H1 (cell line): ENCODE results near the gene GNAS. TPM values are rescaled to one million over a fixed set of nuclear protein-coding genes. Genes with fewer than 3 reads are reported as not detected.

Experiments
- CTCF ChIA-PET: fragments of 300-600 bp; sonication (Branson Sonifier 250); formaldehyde crosslinking; loops from one replicate; lab custom pipeline; 2021; ENCODE audit not compliant: partially characterized antibody; lab: Charles Lee
- POLR2A ChIA-PET: fragments of 300-600 bp; sonication (Branson Sonifier 250); formaldehyde crosslinking; loops from one replicate; lab custom pipeline; 2021; ENCODE audit warnings: inconsistent platforms; ENCODE audit not compliant: partially characterized antibody; lab: Charles Lee
- DNase-seq, 2 experiments: peaks; one replicate each; pipeline versions ENCODE4 v3.0.0 to v3.0.0-alpha.2; 2010 to 2022; ENCODE audit warnings: low spot score in 2 of 2, low read depth in 1 of 2, mixed read lengths in 1 of 2
- FAIRE-seq: peaks from 2 replicates; lab custom pipeline; 2011; peaks lifted over from hg19 to GRCh38; lab: Jason Lieb, UNC
- H2AFZ ChIP-seq: 2 replicates; pipeline ENCODE4 v1.8.1; 2012; ENCODE audit warnings: low read length, inconsistent platforms
- H2AK5ac ChIP-seq: 2 replicates; pipeline ENCODE4 v1.6.1; 2013; ENCODE audit warnings: low read depth, low read length
- H2BK120ac ChIP-seq: replicated peaks from 2 replicates; pipeline ENCODE3; 2013; ENCODE audit warnings: low read depth, low read length, inconsistent platforms
- H2BK12ac ChIP-seq: 2 replicates; pipeline ENCODE4 v1.6.1; 2013; ENCODE audit warnings: low read depth, low read length
- H2BK15ac ChIP-seq: 2 replicates; pipeline ENCODE4 v1.6.1; 2013; ENCODE audit warnings: low read length
- H2BK20ac ChIP-seq: 2 replicates; pipeline ENCODE4 v1.6.1; 2013; ENCODE audit warnings: low read length
- H2BK5ac ChIP-seq: 2 replicates; pipeline ENCODE4 v1.6.1; 2013; ENCODE audit warnings: low read depth, low read length
- H3K14ac ChIP-seq: 2 replicates; pipeline ENCODE4 v1.6.1; 2013; ENCODE audit warnings: inconsistent platforms; ENCODE audit not compliant: insufficient read length
- H3K18ac ChIP-seq: 2 replicates; pipeline ENCODE4 v1.6.1; 2013; ENCODE audit warnings: low read length; ENCODE audit errors: extremely low read depth
- H3K23ac ChIP-seq: 2 replicates; pipeline ENCODE4 v1.6.1; 2013; ENCODE audit warnings: inconsistent platforms; ENCODE audit not compliant: insufficient read length
- H3K23me2 ChIP-seq: 2 replicates; pipeline ENCODE4 v1.6.1; 2013; ENCODE audit warnings: low read depth, low read length
- H3K27ac ChIP-seq: 2 replicates; pipeline ENCODE4 v1.6.1; 2011; ENCODE audit warnings: low read depth, low read length, inconsistent platforms
- H3K27me3 ChIP-seq, 4 experiments: replicated peaks in 1 of 4; 1 replicate in 1 of 4; 2 replicates in 3 of 4; pipeline versions ENCODE4 v1.6.1 to v1.8.1; 2011 to 2013; ENCODE audit warnings: low read length in 3 of 4, mild to moderate bottlenecking in 3 of 4, inconsistent platforms in 2 of 4, mixed read lengths in 2 of 4, moderate library complexity in 1 of 4; ENCODE audit not compliant: control insufficient read depth in 3 of 4, insufficient read depth in 3 of 4; ENCODE audit errors: extremely low read depth in 1 of 4
- H3K36me3 ChIP-seq, 4 experiments: 2 replicates each; pipeline versions ENCODE4 v1.6.1 to v1.8.1; 2011 to 2013; ENCODE audit warnings: mild to moderate bottlenecking in 4 of 4, low read length in 3 of 4, moderate library complexity in 2 of 4, control low read depth in 1 of 4, inconsistent platforms in 1 of 4; ENCODE audit not compliant: insufficient read depth in 4 of 4, control insufficient read depth in 2 of 4
- H3K4ac ChIP-seq: replicated peaks from 2 replicates; pipeline ENCODE3; 2013; ENCODE audit warnings: low read length, low read depth, mixed read lengths, inconsistent platforms; ENCODE audit not compliant: insufficient read length
- H3K4me1 ChIP-seq, 4 experiments: replicated peaks in 1 of 4; 1 replicate in 1 of 4; 2 replicates in 3 of 4; pipeline versions ENCODE4 v1.6.1 to v1.8.1; 2011 to 2013; ENCODE audit warnings: low read length in 3 of 4, inconsistent platforms in 2 of 4, mixed read lengths in 1 of 4; ENCODE audit not compliant: insufficient read depth in 4 of 4, control insufficient read depth in 3 of 4
- H3K4me2 ChIP-seq, 2 experiments: 2 replicates each; pipeline versions ENCODE4 v1.6.1 to v1.8.1; 2011 to 2013; ENCODE audit warnings: low read depth in 2 of 2, low read length in 2 of 2, control low read depth in 1 of 2, inconsistent platforms in 1 of 2, mild to moderate bottlenecking in 1 of 2; ENCODE audit not compliant: insufficient read depth in 1 of 2
- H3K4me3 ChIP-seq, 4 experiments: fragments of 200-600, 300-600 bp in 1 of 4; sonication (generic), shearing (Covaris generic), sonication (Bioruptor Twin) in 1 of 4; 2 replicates each; pipeline versions ENCODE4 v1.5.1 to v1.8.1; 2011 to 2016; ENCODE audit warnings: low read length in 4 of 4, low read depth in 3 of 4, control low read depth in 2 of 4, inconsistent platforms in 2 of 4, mild to moderate bottlenecking in 2 of 4, mixed read lengths in 1 of 4, moderate library complexity in 1 of 4; ENCODE audit not compliant: insufficient read depth in 2 of 4; ENCODE audit errors: extremely low read depth in 1 of 4
- H3K56ac ChIP-seq: replicated peaks from 2 replicates; pipeline ENCODE3; 2013; ENCODE audit warnings: low read depth, mild to moderate bottlenecking, mixed read lengths, low read length, inconsistent platforms; ENCODE audit not compliant: insufficient read length
- H3K79me1 ChIP-seq: 2 replicates; pipeline ENCODE4 v1.6.1; 2013; ENCODE audit warnings: low read depth, low read length, control low read depth
- H3K79me2 ChIP-seq, 2 experiments: 2 replicates each; pipeline versions ENCODE4 v1.6.1 to v1.8.1; 2012 to 2013; ENCODE audit warnings: low read length in 2 of 2, mild to moderate bottlenecking in 2 of 2, inconsistent platforms in 1 of 2; ENCODE audit not compliant: insufficient read depth in 2 of 2, control insufficient read depth in 1 of 2
- H3K9ac ChIP-seq, 4 experiments: replicated peaks in 1 of 4; 1 replicate in 1 of 4; 2 replicates in 3 of 4; pipeline versions ENCODE4 v1.6.1 to v1.8.1; 2011 to 2013; ENCODE audit warnings: low read depth in 3 of 4, low read length in 3 of 4, control low read depth in 2 of 4, mild to moderate bottlenecking in 2 of 4, moderate library complexity in 2 of 4, inconsistent platforms in 1 of 4; ENCODE audit errors: extremely low read depth in 1 of 4
- H3K9me3 ChIP-seq, 2 experiments: 2 replicates each; pipeline versions ENCODE4 v1.6.1 to v1.8.1; 2012 to 2013; ENCODE audit warnings: mild to moderate bottlenecking in 2 of 2, moderate library complexity in 2 of 2, control low read depth in 1 of 2, inconsistent platforms in 1 of 2, low read depth in 1 of 2, low read length in 1 of 2, mixed read lengths in 1 of 2; ENCODE audit not compliant: insufficient read depth in 2 of 2
- H4K20me1 ChIP-seq, 2 experiments: replicated peaks in 1 of 2; 2 replicates each; pipeline versions ENCODE3 to v1.8.1; 2011 to 2013; ENCODE audit warnings: inconsistent platforms in 2 of 2, low read length in 2 of 2, mild to moderate bottlenecking in 1 of 2; ENCODE audit not compliant: insufficient read depth in 2 of 2, control insufficient read depth in 1 of 2
- H4K5ac ChIP-seq: 2 replicates; pipeline ENCODE4 v1.6.1; 2013; ENCODE audit warnings: low read length, low read depth, mixed read lengths, inconsistent platforms; ENCODE audit not compliant: insufficient read length
- H4K8ac ChIP-seq: 2 replicates; pipeline ENCODE4 v1.8.0; 2013; ENCODE audit warnings: mild to moderate bottlenecking, moderate library complexity, low read length, inconsistent platforms; ENCODE audit not compliant: insufficient read depth; ENCODE audit errors: extremely low read depth
- H4K91ac ChIP-seq: replicated peaks from 2 replicates; pipeline ENCODE3; 2013; ENCODE audit warnings: low read length, mixed read lengths, inconsistent platforms; ENCODE audit not compliant: insufficient read length
- CTBP2 ChIP-seq: IDR thresholded peaks from 2 replicates; pipeline ENCODE4 v1.7.0; 2011; ENCODE audit warnings: borderline replicate concordance, mild to moderate bottlenecking, moderate library complexity, mixed read lengths, low read length; ENCODE audit not compliant: insufficient read depth, insufficient read length
- KDM1A ChIP-seq: fragments of 200-600, 300-600 bp; sonication (generic); IDR thresholded peaks from 2 replicates; pipeline ENCODE4 v1.7.1; 2016; ENCODE audit warnings: mild to moderate bottlenecking, low read length, borderline replicate concordance
- RAD21 ChIP-seq, 2 experiments: IDR thresholded peaks in 1 of 2; conservative IDR thresholded peaks in 1 of 2; 2 replicates each; pipeline ENCODE4 v1.6.1; 2011; ENCODE audit warnings: low read depth in 2 of 2, low read length in 2 of 2, improper control_type of control experiment in 1 of 2, inconsistent platforms in 1 of 2, mild to moderate bottlenecking in 1 of 2, moderate library complexity in 1 of 2
- SIRT6 ChIP-seq: IDR thresholded peaks from one replicate; pipeline ENCODE4 v1.7.1; 2012; ENCODE audit warnings: low read length, inconsistent platforms
- WGBS, 2 experiments: shearing (Covaris generic) in 1 of 2; methylation state at CpG; one replicate each; pipeline versions ENCODE4 v1.1.6 to v1.1.7; 2013 to 2015; ENCODE audit warnings: low lambda C conversion rate in 2 of 2, mixed read lengths in 2 of 2, inconsistent platforms in 1 of 2, low coverage in 1 of 2, missing lambda C conversion rate in 1 of 2; ENCODE audit not compliant: insufficient replicate concordance in 2 of 2, insufficient coverage in 1 of 2, insufficient read length in 1 of 2; ENCODE audit errors: extremely low coverage in 1 of 2, missing lambda C conversion rate in 1 of 2; 5-methylcytosine and 5-hydroxymethylcytosine counted together
- polyA plus RNA-seq, 7 experiments: library from polyadenylated mRNA; depleted of rRNA in 3 of 7; stranded (reverse) in 5 of 7; unstranded in 2 of 7; fragments of >200 nt in 5 of 7; fragments of 200-250 nt in 2 of 7; gene quantifications; 1 replicate in 5 of 7; 2 replicates in 1 of 7; 4 replicates in 1 of 7; pipeline versions ENCODE4 v1.2.1 to v1.2.3, GENCODE V29; 2011 to 2013; ENCODE audit warnings: missing spikeins in 2 of 7, mixed read lengths in 2 of 7
- total RNA-seq: library from RNA; stranded (reverse); fragmentation: NEBNext Ultra II Directional; extraction: Animal tissue kit (Norgen Biotek cat#: 25700); gene quantifications from 2 replicates; pipeline ENCODE4 v1.2.1, GENCODE V29; 2021
- TF ChIP-seq, protein P1 (sequence below), 3 experiments: IDR thresholded peaks; 1 replicate in 2 of 3; 2 replicates in 1 of 3; pipeline versions ENCODE4 v1.5.1 to v1.6.1; 2011; ENCODE audit warnings: low read length in 3 of 3, mild to moderate bottlenecking in 3 of 3, inconsistent platforms in 2 of 3, low read depth in 1 of 3, moderate library complexity in 1 of 3; ENCODE audit not compliant: insufficient read depth in 1 of 3; ENCODE audit errors: control extremely low read depth in 1 of 3

Gene GNAS
- total and polyA plus RNA-seq, 2 of the 8 experiments (the other 6 are each of a cell fraction or from before 2014, with no cell fraction given) = 989 to 1,613 TPM

DNA sequence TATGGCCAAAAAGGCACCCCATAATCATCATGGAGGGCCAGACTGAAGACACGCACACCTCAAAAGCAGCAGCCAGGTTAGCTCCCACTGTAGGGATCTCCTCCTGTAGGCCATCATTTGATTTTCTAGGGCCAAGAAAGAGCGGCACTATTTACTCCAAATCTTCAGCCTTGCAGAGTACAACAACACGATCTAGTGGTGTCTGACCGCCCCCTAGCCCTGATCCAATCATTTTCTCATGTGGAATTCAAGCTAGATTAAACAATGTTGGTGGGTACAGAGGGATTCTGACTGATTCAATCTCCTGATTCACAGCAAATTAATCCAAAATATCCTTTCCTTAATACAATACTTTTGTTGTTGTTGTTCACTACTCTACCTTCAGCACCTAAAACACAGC lies 14.3 kb upstream of the GNAS start:
- H3K23ac ChIP-seq = no peak overlapping the region
- ChIA-PET POLR2A (interaction anchor here (1.0 to 12.2 kb wide), 8 partner anchors 10 to 218 kb away, joined by 3 to 163 read pairs (median 26); partner anchors contain the start of genes GNAS, GNAS-AS1, NPEPL1 and STX16), CTCF (interaction anchor here (0.7 to 8.7 kb wide), 15 partner anchors 10 to 358 kb away, joined by 3 to 57 read pairs (median 5); partner anchors contain the start of genes GNAS, GNAS-AS1 and STX16)
- no peak overlapping the region for H2BK120ac ChIP-seq
- H3K4me3 ChIP-seq = no peak overlapping the region
- H3K4me1 ChIP-seq = peaks cover 5 to 15% (median 9%) of the 10 kb centered on the region in 4 experiments
- no peak overlapping the region for H2AFZ ChIP-seq
- H3K36me3 ChIP-seq = peaks cover 2 to 44% (median 22%) of the 10 kb centered on the region in 4 experiments; a peak in 6 of 8 replicates
- peaks cover 6 to 9% of the 10 kb centered on the region in 2 experiments for H4K20me1 ChIP-seq
- H4K91ac ChIP-seq = no peak overlapping the region
- 0 out of 2 replicates have a peak overlapping the region, but pooled peaks have one; percentile 18 for H2BK15ac ChIP-seq
- H2BK20ac ChIP-seq = no peak overlapping the region
- no peak overlapping the region for H3K9ac ChIP-seq
- WGBS, 2 experiments = 71% methylated on average over 4 of the region's 4 CpGs; no CpG with 5 or more reads in 1 of the 2 experiments
- no peak overlapping the region for H2BK5ac ChIP-seq
- peaks cover 26 to 97% of the 10 kb centered on the region in 2 experiments for H3K79me2 ChIP-seq
- no peak overlapping the region for H3K4ac ChIP-seq
- no peak overlapping the region for H4K8ac ChIP-seq
- no peak overlapping the region for H2BK12ac ChIP-seq
- H2AK5ac ChIP-seq = no peak overlapping the region
- H3K14ac ChIP-seq = no peak overlapping the region
- TF ChIP-seq CTBP2 = no peak
- TF ChIP-seq RAD21 (IDR thresholded peaks at IDR 0.05 in 1 of 2, conservative IDR thresholded peaks at IDR 0.05 in 1 of 2; ENCODE audit: low read depth in 2 of 2, low read length in 2 of 2) = peak; percentile 57 to 65
- TF ChIP-seq SIRT6 = no peak
- no peak for TF ChIP-seq KDM1A
- TF ChIP-seq, protein P1, sequence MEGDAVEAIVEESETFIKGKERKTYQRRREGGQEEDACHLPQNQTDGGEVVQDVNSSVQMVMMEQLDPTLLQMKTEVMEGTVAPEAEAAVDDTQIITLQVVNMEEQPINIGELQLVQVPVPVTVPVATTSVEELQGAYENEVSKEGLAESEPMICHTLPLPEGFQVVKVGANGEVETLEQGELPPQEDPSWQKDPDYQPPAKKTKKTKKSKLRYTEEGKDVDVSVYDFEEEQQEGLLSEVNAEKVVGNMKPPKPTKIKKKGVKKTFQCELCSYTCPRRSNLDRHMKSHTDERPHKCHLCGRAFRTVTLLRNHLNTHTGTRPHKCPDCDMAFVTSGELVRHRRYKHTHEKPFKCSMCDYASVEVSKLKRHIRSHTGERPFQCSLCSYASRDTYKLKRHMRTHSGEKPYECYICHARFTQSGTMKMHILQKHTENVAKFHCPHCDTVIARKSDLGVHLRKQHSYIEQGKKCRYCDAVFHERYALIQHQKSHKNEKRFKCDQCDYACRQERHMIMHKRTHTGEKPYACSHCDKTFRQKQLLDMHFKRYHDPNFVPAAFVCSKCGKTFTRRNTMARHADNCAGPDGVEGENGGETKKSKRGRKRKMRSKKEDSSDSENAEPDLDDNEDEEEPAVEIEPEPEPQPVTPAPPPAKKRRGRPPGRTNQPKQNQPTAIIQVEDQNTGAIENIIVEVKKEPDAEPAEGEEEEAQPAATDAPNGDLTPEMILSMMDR (IDR thresholded peaks at IDR 0.05; ENCODE audit: control extremely low read depth in 1 of 3, insufficient read depth in 1 of 3, low read depth in 1 of 3, low read length in 3 of 3) = peak in 2 of 3 experiments; percentile 27 to 31; a peak in 2 of 4 replicates
- no peak overlapping the region for H3K18ac ChIP-seq
- FAIRE-seq = no peak
- peaks cover 0 to 18% (median 11%) of the 10 kb centered on the region in 4 experiments; a peak in 5 of 7 replicates for H3K27me3 ChIP-seq
- H3K23me2 ChIP-seq = peaks cover 16% of the 10 kb centered on the region
- DNase-seq = no peak
- H3K4me2 ChIP-seq = no peak overlapping the region
- no peak overlapping the region for H4K5ac ChIP-seq
- H3K56ac ChIP-seq = no peak overlapping the region
- H3K27ac ChIP-seq = no peak overlapping the region
- no peaks in the 10 kb centered on the region for H3K9me3 ChIP-seq
- H3K79me1 ChIP-seq = peaks cover 2% of the 10 kb centered on the region
